ENCODE measurements around the gene NT5C1B. TPM values are rescaled to one million over a fixed set of nuclear protein-coding genes. Genes with fewer than 3 reads are reported as not detected.

NT5C1B gene
- polyA plus RNA-seq, 1 donor from 2014 or later: not detected

DNA sequence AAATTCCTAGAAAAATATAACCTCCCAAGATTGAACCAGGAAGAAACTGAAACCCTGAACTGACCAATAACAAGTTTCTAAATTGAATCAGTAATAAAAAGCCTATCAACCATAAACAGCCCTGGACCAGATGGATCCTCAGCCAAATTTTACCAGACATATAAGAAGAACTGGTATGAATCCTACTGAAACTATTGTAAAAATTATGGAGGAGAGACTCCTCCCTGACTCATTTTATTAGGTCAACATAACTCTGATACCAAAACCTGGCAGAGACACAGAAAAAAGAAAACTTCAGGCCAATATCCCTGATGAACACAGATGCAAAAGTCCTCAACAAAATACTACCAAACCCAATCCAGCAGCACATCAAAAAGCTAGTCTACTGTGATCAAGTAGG, 11.3 kb downstream of the NT5C1B start:
- H3K9ac ChIP-seq (ENCODE audit: low read length): no peak overlapping the region
- H3K9me3 ChIP-seq (ENCODE audit: low read length): no peaks in the 10 kb centered on the region
- H3K79me2 ChIP-seq (replicated peaks; ENCODE audit: insufficient read depth, low read length): no peaks in the 10 kb centered on the region
- no peak overlapping the region for H3K27ac ChIP-seq (ENCODE audit: low read length)
- TF ChIP-seq SMC3 (conservative IDR thresholded peaks at IDR 0.05; ENCODE audit: poor library complexity): no peak
- TF ChIP-seq POLR2AphosphoS5 (IDR thresholded peaks at IDR 0.05): no peak
- no peak for TF ChIP-seq EP300 (conservative IDR thresholded peaks at IDR 0.05; ENCODE audit: poor library complexity, severe bottlenecking)
- no peak for TF ChIP-seq TAF1 (IDR thresholded peaks at IDR 0.05; ENCODE audit: low read depth)
- TF ChIP-seq, protein P1, sequence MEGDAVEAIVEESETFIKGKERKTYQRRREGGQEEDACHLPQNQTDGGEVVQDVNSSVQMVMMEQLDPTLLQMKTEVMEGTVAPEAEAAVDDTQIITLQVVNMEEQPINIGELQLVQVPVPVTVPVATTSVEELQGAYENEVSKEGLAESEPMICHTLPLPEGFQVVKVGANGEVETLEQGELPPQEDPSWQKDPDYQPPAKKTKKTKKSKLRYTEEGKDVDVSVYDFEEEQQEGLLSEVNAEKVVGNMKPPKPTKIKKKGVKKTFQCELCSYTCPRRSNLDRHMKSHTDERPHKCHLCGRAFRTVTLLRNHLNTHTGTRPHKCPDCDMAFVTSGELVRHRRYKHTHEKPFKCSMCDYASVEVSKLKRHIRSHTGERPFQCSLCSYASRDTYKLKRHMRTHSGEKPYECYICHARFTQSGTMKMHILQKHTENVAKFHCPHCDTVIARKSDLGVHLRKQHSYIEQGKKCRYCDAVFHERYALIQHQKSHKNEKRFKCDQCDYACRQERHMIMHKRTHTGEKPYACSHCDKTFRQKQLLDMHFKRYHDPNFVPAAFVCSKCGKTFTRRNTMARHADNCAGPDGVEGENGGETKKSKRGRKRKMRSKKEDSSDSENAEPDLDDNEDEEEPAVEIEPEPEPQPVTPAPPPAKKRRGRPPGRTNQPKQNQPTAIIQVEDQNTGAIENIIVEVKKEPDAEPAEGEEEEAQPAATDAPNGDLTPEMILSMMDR (IDR thresholded peaks at IDR 0.05; ENCODE audit: poor library complexity, severe bottlenecking): no peak
- TF ChIP-seq RAD21 (conservative IDR thresholded peaks at IDR 0.05): no peak
- TF ChIP-seq MXI1 (conservative IDR thresholded peaks at IDR 0.05; ENCODE audit: poor library complexity, severe bottlenecking): no peak
- TF ChIP-seq, protein P2, sequence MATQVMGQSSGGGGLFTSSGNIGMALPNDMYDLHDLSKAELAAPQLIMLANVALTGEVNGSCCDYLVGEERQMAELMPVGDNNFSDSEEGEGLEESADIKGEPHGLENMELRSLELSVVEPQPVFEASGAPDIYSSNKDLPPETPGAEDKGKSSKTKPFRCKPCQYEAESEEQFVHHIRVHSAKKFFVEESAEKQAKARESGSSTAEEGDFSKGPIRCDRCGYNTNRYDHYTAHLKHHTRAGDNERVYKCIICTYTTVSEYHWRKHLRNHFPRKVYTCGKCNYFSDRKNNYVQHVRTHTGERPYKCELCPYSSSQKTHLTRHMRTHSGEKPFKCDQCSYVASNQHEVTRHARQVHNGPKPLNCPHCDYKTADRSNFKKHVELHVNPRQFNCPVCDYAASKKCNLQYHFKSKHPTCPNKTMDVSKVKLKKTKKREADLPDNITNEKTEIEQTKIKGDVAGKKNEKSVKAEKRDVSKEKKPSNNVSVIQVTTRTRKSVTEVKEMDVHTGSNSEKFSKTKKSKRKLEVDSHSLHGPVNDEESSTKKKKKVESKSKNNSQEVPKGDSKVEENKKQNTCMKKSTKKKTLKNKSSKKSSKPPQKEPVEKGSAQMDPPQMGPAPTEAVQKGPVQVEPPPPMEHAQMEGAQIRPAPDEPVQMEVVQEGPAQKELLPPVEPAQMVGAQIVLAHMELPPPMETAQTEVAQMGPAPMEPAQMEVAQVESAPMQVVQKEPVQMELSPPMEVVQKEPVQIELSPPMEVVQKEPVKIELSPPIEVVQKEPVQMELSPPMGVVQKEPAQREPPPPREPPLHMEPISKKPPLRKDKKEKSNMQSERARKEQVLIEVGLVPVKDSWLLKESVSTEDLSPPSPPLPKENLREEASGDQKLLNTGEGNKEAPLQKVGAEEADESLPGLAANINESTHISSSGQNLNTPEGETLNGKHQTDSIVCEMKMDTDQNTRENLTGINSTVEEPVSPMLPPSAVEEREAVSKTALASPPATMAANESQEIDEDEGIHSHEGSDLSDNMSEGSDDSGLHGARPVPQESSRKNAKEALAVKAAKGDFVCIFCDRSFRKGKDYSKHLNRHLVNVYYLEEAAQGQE (IDR thresholded peaks at IDR 0.05; ENCODE audit: borderline replicate concordance): no peak
- TF ChIP-seq EZH2 (IDR thresholded peaks at IDR 0.05; ENCODE audit: borderline replicate concordance, insufficient read depth, low read length, poor library complexity, severe bottlenecking): no peak
- no peaks in the 10 kb centered on the region for H3K27me3 ChIP-seq (ENCODE audit: insufficient read depth, low read depth, low read length)
- H3F3A ChIP-seq (ENCODE audit: insufficient read depth, low read length, poor library complexity, severe bottlenecking): no peaks in the 10 kb centered on the region
- H3K9me2 ChIP-seq (ENCODE audit: insufficient read depth, low read length): no peaks in the 10 kb centered on the region
- no peaks in the 10 kb centered on the region for H4K20me1 ChIP-seq (ENCODE audit: insufficient read depth)
- H2AFZ ChIP-seq (ENCODE audit: low read depth, low read length): no peak overlapping the region
- H3K36me3 ChIP-seq (ENCODE audit: insufficient read depth, low read length): no peaks in the 10 kb centered on the region
- no peak overlapping the region for H3K4me2 ChIP-seq (ENCODE audit: low read length)
- no peak overlapping the region for H3K4me3 ChIP-seq (ENCODE audit: low read length)

DNA sequence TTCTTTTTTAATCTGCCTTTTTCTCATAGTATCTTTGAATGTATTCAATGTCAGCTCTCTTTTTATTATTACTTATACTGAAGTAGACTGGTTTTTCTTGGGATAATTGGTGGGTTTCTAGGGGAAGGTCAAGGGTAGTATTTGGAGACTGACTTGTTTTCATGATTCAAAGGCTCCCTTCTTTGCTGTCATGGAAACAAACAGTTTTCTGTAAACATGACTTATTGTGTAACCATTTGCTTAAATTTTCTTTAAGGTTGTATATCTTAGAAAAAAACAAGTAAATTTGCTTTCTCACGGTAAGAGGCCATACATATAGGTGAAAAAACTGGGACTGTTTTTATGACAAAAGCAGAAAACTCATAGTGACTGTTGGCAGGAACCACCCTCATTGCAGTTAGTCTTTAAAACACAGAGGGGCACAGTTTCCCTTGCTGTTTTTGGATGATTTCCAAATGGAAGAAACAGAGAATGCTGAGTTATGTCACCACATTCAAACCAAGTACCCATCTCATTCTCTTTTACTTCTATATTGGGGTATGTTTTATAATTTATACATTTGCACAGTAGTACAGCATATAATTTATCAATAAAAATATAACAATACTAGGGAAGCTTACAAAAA, 23.1 kb downstream of the NT5C1B start:
- no peaks in the 10 kb centered on the region for H3K79me2 ChIP-seq (replicated peaks; ENCODE audit: insufficient read depth, low read length)
- H3K4me3 ChIP-seq (ENCODE audit: low read length): no peak overlapping the region
- no peaks in the 10 kb centered on the region for H3K36me3 ChIP-seq (ENCODE audit: insufficient read depth, low read length)
- no peak overlapping the region for H2AFZ ChIP-seq (ENCODE audit: low read depth, low read length)
- no peaks in the 10 kb centered on the region for H4K20me1 ChIP-seq (ENCODE audit: insufficient read depth)
- no peaks in the 10 kb centered on the region for H3K9me3 ChIP-seq (ENCODE audit: low read length)
- no peak overlapping the region for H3K27ac ChIP-seq (ENCODE audit: low read length)
- no peak overlapping the region for H3K4me2 ChIP-seq (ENCODE audit: low read length)
- no peaks in the 10 kb centered on the region for H3K9me2 ChIP-seq (ENCODE audit: insufficient read depth, low read length)
- H3F3A ChIP-seq (ENCODE audit: insufficient read depth, low read length, poor library complexity, severe bottlenecking): no peaks in the 10 kb centered on the region
- H3K9ac ChIP-seq (ENCODE audit: low read length): no peak overlapping the region
- TF ChIP-seq EZH2 (IDR thresholded peaks at IDR 0.05; ENCODE audit: borderline replicate concordance, insufficient read depth, low read length, poor library complexity, severe bottlenecking) (no peak), EP300 (conservative IDR thresholded peaks at IDR 0.05; ENCODE audit: poor library complexity, severe bottlenecking) (no peak), SMC3 (conservative IDR thresholded peaks at IDR 0.05; ENCODE audit: poor library complexity) (no peak), RAD21 (conservative IDR thresholded peaks at IDR 0.05) (no peak), MXI1 (conservative IDR thresholded peaks at IDR 0.05; ENCODE audit: poor library complexity, severe bottlenecking) (no peak), TAF1 (IDR thresholded peaks at IDR 0.05; ENCODE audit: low read depth) (no peak), POLR2AphosphoS5 (IDR thresholded peaks at IDR 0.05) (no peak)
- TF ChIP-seq, protein P1 (IDR thresholded peaks at IDR 0.05; ENCODE audit: poor library complexity, severe bottlenecking): no peak
- TF ChIP-seq, protein P2 (IDR thresholded peaks at IDR 0.05; ENCODE audit: borderline replicate concordance): no peak
- H3K27me3 ChIP-seq (ENCODE audit: insufficient read depth, low read depth, low read length): no peaks in the 10 kb centered on the region

Data from neural cell (in vitro differentiated cells).